Measurements from ENCODE around the gene DCDC1.

The DCDC1 gene

GRCh38 chr11:31092638-31093037 is 276.9 kb downstream of the DCDC1 start:
- no peak overlapping the region for H3K4me3 ChIP-seq (ENCODE audit: low read depth, low read length)
- in situ Hi-C loops (cut with HindIII; ENCODE audit: low sequenced_read_pairs): no loop called here

GRCh38 chr11:31089117-31089516 is 280.4 kb downstream of the DCDC1 start:
- no peak for DNase-seq (ENCODE audit: low read depth)
- no peak overlapping the region for H3K4me3 ChIP-seq (ENCODE audit: low read depth, low read length)
- in situ Hi-C loops (cut with HindIII; ENCODE audit: low sequenced_read_pairs): no loop called here
- no peak for TF ChIP-seq CTCF (IDR thresholded peaks at IDR 0.05; ENCODE audit: low read depth, low read length, missing control alignments)

More at GRCh38 chr11:31092638-31093037, 276.9 kb downstream of the DCDC1 start:
- no peak for DNase-seq (ENCODE audit: low read depth)
- TF ChIP-seq CTCF (IDR thresholded peaks at IDR 0.05; ENCODE audit: low read depth, low read length, missing control alignments): no peak

GRCh38 chr11:31069447-31070205 is 299.9 kb downstream of the DCDC1 start:
- in situ Hi-C loops (cut with HindIII; ENCODE audit: low sequenced_read_pairs): no loop called here
- no peak for TF ChIP-seq CTCF (IDR thresholded peaks at IDR 0.05; ENCODE audit: low read depth, low read length, missing control alignments)
- no peak for DNase-seq (ENCODE audit: low read depth)
- H3K4me3 ChIP-seq (ENCODE audit: low read depth, low read length): no peak overlapping the region

GRCh38 chr11:31060880-31061279 is 308.7 kb downstream of the DCDC1 start:
- no peak for DNase-seq (ENCODE audit: low read depth)
- no peak for TF ChIP-seq CTCF (IDR thresholded peaks at IDR 0.05; ENCODE audit: low read depth, low read length, missing control alignments)
- in situ Hi-C loops (cut with HindIII; ENCODE audit: low sequenced_read_pairs): no loop called here

GRCh38 chr11:31059529-31059928 is 310.0 kb downstream of the DCDC1 start:
- in situ Hi-C loops (cut with HindIII; ENCODE audit: low sequenced_read_pairs): no loop called here
- DNase-seq (ENCODE audit: low read depth): no peak
- H3K4me3 ChIP-seq (ENCODE audit: low read depth, low read length): no peak overlapping the region
- TF ChIP-seq CTCF (IDR thresholded peaks at IDR 0.05; ENCODE audit: low read depth, low read length, missing control alignments): no peak

More at GRCh38 chr11:31060880-31061279, 308.7 kb downstream of the DCDC1 start:
- no peak overlapping the region for H3K4me3 ChIP-seq (ENCODE audit: low read depth, low read length)

GRCh38 chr11:31050061-31050765 is 319.3 kb downstream of the DCDC1 start:
- in situ Hi-C loops (cut with HindIII; ENCODE audit: low sequenced_read_pairs): no loop called here
- TF ChIP-seq CTCF (IDR thresholded peaks at IDR 0.05; ENCODE audit: low read depth, low read length, missing control alignments): no peak
- DNase-seq (ENCODE audit: low read depth): no peak
- no peak overlapping the region for H3K4me3 ChIP-seq (ENCODE audit: low read depth, low read length)

Measured in astrocyte of the cerebellum (primary cell).